Liver (tissue), 3 donors: ENCODE measurements around the gene MERTK.

Source experiments
- FOXA1 ChIP-seq: IDR thresholded peaks from 2 replicates; pipeline ENCODE4 v1.6.1; 2016; ENCODE audit warnings: antibody characterized with exemption
- GABPA ChIP-seq, 2 donors: IDR thresholded peaks in 1 of 2; conservative IDR thresholded peaks in 1 of 2; 2 replicates each; pipeline ENCODE4 v1.6.1; 2016; ENCODE audit warnings: antibody characterized with exemption in 2 of 2, mild to moderate bottlenecking in 1 of 2, moderate library complexity in 1 of 2
- JUND ChIP-seq, 2 donors: IDR thresholded peaks; 2 replicates each; pipeline ENCODE4 v1.6.1; 2016; ENCODE audit warnings: antibody characterized with exemption in 2 of 2
- RAD21 ChIP-seq, 2 donors: IDR thresholded peaks; 2 replicates each; pipeline ENCODE4 v1.6.1; 2016; ENCODE audit warnings: antibody characterized with exemption in 2 of 2, mild to moderate bottlenecking in 2 of 2
- SP1 ChIP-seq: IDR thresholded peaks from 2 replicates; pipeline ENCODE4 v1.6.1; 2018; ENCODE audit warnings: antibody characterized with exemption, mild to moderate bottlenecking
- TAF1 ChIP-seq: conservative IDR thresholded peaks from 2 replicates; pipeline ENCODE4 v1.6.1; 2016; ENCODE audit warnings: antibody characterized with exemption, mild to moderate bottlenecking
- YY1 ChIP-seq: IDR thresholded peaks from 2 replicates; pipeline ENCODE4 v1.6.1; 2016; ENCODE audit warnings: antibody characterized with exemption, mild to moderate bottlenecking
- TF ChIP-seq, protein P1 (sequence below): fragments of 150-350 bp; IDR thresholded peaks from 2 replicates; pipeline ENCODE4 v1.5.1; 2017; ENCODE audit warnings: improper control_type of control experiment, low read depth, low read length; ENCODE audit not compliant: missing input control
- TF ChIP-seq, protein P2 (sequence below): IDR thresholded peaks from 2 replicates; pipeline ENCODE4 v1.6.1; 2016; ENCODE audit warnings: antibody characterized with exemption
- TF ChIP-seq, protein P3 (sequence below): IDR thresholded peaks from 2 replicates; pipeline ENCODE4 v1.6.1; 2016; ENCODE audit warnings: antibody characterized with exemption
- TF ChIP-seq, protein P4 (sequence below): IDR thresholded peaks from 2 replicates; pipeline ENCODE4 v1.6.1; 2016; ENCODE audit warnings: antibody characterized with exemption, mild to moderate bottlenecking
- donor health status: healthy.
- donor health status: healthy.

DNA sequence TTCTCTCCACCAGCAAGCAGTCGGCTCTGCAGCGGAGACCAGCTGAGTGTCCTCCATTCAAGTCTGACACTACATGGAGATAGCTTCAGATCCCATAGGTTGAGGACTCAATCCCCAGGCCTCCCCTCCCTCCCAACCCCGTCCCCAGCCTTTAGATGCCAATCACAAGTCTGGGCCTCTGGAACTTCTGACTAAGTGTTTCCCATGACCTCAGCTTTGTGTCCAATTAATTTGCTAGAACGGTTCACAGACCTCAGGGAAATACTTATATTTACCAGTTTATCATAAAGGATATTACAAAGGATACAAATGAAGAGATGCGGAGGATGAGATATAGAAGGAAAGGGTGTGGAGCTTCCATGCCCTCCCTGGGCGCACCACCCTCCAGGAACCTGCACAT lies 77.4 kb downstream of the MERTK start:
- no peak for TF ChIP-seq JUND (IDR thresholded peaks at IDR 0.05)
- no peak for TF ChIP-seq TAF1
- TF ChIP-seq, protein P1, sequence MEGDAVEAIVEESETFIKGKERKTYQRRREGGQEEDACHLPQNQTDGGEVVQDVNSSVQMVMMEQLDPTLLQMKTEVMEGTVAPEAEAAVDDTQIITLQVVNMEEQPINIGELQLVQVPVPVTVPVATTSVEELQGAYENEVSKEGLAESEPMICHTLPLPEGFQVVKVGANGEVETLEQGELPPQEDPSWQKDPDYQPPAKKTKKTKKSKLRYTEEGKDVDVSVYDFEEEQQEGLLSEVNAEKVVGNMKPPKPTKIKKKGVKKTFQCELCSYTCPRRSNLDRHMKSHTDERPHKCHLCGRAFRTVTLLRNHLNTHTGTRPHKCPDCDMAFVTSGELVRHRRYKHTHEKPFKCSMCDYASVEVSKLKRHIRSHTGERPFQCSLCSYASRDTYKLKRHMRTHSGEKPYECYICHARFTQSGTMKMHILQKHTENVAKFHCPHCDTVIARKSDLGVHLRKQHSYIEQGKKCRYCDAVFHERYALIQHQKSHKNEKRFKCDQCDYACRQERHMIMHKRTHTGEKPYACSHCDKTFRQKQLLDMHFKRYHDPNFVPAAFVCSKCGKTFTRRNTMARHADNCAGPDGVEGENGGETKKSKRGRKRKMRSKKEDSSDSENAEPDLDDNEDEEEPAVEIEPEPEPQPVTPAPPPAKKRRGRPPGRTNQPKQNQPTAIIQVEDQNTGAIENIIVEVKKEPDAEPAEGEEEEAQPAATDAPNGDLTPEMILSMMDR: no peak
- TF ChIP-seq, protein P2, sequence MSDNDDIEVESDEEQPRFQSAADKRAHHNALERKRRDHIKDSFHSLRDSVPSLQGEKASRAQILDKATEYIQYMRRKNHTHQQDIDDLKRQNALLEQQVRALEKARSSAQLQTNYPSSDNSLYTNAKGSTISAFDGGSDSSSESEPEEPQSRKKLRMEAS: no peak
- no peak for TF ChIP-seq SP1
- no peak for TF ChIP-seq GABPA (IDR thresholded peaks at IDR 0.05 in 1 of 2, conservative IDR thresholded peaks at IDR 0.05 in 1 of 2)
- no peak for TF ChIP-seq YY1
- TF ChIP-seq, protein P3, sequence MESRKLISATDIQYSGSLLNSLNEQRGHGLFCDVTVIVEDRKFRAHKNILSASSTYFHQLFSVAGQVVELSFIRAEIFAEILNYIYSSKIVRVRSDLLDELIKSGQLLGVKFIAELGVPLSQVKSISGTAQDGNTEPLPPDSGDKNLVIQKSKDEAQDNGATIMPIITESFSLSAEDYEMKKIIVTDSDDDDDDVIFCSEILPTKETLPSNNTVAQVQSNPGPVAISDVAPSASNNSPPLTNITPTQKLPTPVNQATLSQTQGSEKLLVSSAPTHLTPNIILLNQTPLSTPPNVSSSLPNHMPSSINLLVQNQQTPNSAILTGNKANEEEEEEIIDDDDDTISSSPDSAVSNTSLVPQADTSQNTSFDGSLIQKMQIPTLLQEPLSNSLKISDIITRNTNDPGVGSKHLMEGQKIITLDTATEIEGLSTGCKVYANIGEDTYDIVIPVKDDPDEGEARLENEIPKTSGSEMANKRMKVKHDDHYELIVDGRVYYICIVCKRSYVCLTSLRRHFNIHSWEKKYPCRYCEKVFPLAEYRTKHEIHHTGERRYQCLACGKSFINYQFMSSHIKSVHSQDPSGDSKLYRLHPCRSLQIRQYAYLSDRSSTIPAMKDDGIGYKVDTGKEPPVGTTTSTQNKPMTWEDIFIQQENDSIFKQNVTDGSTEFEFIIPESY: no peak
- no peak for TF ChIP-seq FOXA1
- TF ChIP-seq, protein P4, sequence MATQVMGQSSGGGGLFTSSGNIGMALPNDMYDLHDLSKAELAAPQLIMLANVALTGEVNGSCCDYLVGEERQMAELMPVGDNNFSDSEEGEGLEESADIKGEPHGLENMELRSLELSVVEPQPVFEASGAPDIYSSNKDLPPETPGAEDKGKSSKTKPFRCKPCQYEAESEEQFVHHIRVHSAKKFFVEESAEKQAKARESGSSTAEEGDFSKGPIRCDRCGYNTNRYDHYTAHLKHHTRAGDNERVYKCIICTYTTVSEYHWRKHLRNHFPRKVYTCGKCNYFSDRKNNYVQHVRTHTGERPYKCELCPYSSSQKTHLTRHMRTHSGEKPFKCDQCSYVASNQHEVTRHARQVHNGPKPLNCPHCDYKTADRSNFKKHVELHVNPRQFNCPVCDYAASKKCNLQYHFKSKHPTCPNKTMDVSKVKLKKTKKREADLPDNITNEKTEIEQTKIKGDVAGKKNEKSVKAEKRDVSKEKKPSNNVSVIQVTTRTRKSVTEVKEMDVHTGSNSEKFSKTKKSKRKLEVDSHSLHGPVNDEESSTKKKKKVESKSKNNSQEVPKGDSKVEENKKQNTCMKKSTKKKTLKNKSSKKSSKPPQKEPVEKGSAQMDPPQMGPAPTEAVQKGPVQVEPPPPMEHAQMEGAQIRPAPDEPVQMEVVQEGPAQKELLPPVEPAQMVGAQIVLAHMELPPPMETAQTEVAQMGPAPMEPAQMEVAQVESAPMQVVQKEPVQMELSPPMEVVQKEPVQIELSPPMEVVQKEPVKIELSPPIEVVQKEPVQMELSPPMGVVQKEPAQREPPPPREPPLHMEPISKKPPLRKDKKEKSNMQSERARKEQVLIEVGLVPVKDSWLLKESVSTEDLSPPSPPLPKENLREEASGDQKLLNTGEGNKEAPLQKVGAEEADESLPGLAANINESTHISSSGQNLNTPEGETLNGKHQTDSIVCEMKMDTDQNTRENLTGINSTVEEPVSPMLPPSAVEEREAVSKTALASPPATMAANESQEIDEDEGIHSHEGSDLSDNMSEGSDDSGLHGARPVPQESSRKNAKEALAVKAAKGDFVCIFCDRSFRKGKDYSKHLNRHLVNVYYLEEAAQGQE: no peak
- TF ChIP-seq RAD21 (IDR thresholded peaks at IDR 0.05): no peak
